GM13977 (cell line): ENCODE measurements around the gene SLC22A13.
"Not testable (repeated sequence)": the region's sequence is repeated elsewhere in the genome, so short reads cannot be mapped to it uniquely, and the experiment has no call there.

Experiments used
- DNase-seq: peaks from one replicate; pipeline ENCODE4 v3.0.0; 2012; ENCODE audit warnings: low spot score
- CTCF ChIP-seq: IDR thresholded peaks from 2 replicates; pipeline ENCODE4 v1.5.1; 2012; ENCODE audit warnings: mild to moderate bottlenecking, control low read depth; ENCODE audit not compliant: insufficient read depth; ENCODE audit errors: extremely low read depth, missing control alignments
- in situ Hi-C: fragments of 300-500 bp; cut with MboI; formaldehyde crosslinking; loops from one replicate; pipeline ENCODE4 v1.12.0; 2022; ENCODE audit warnings: low sequenced_read_pairs, low pct_unique_long_range_greater_than_20kb, mixed read lengths, inconsistent platforms; ENCODE audit not compliant: unreplicated experiment

SLC22A13 gene

GRCh38 chr3:38278841-38279240 lies 13.2 kb downstream of the SLC22A13 start:
- DNase-seq = no peak
- in situ Hi-C loops = no loop called here

GRCh38 chr3:38281895-38282686 lies 16.5 kb downstream of the SLC22A13 start, which contains the start of gene SLC22A14:
TSS of gene SLC22A14 (plus strand) at chr3:38282294. CDS start at chr3:38306027, 23,733 bp downstream.
- no peak for TF ChIP-seq CTCF
- DNase-seq = peak; percentile 23
- in situ Hi-C loops = no loop called here

More at GRCh38 chr3:38278841-38279240, 13.2 kb downstream of the SLC22A13 start:
- TF ChIP-seq CTCF = no peak

- no peak for DNase-seq
- TF ChIP-seq CTCF = no peak
- in situ Hi-C loops = no loop called here
Measured at GRCh38 chr3:38283810-38284755, 18.5 kb downstream of the SLC22A13 start.

GRCh38 chr3:38284756-38285150 lies 19.1 kb downstream of the SLC22A13 start:
- no peak for TF ChIP-seq CTCF
- in situ Hi-C loops = no loop called here
- DNase-seq = no peak

- in situ Hi-C loops, DNase-seq: not testable (repeated sequence)
Measured at GRCh38 chr3:38289286-38290217, 23.9 kb downstream of the SLC22A13 start.

- in situ Hi-C loops, DNase-seq: not testable (repeated sequence)
Measured at GRCh38 chr3:38297053-38297452, 31.4 kb downstream of the SLC22A13 start.

- no peak for TF ChIP-seq CTCF
- in situ Hi-C loops = no loop called here
- DNase-seq = no peak
Measured at GRCh38 chr3:38297537-38297936, 31.9 kb downstream of the SLC22A13 start.
